Measurements from ENCODE around the gene DEF6. TPM values are rescaled to one million over a fixed set of nuclear protein-coding genes. Genes with fewer than 3 reads are reported as not detected.
"Not testable (repeated sequence)": the region's sequence is repeated elsewhere in the genome, so short reads cannot be mapped to it uniquely, and the experiment has no call there.

The DEF6 gene
- total RNA-seq, 1 donor from 2014 or later: 2.2 TPM

- H3K9me3 Mint-ChIP-seq (ENCODE audit: unreplicated experiment): no peaks in the 10 kb centered on the region
- Histone ChIP-seq H3K9me3 (ENCODE audit: insufficient read depth, low read depth, low read length) (no peaks in the 10 kb centered on the region), H3K4me2 (ENCODE audit: low read length) (peak overlapping the region; percentile 8), H3K27ac (ENCODE audit: low read depth, low read length) (no peak overlapping the region), H3K36me3 (ENCODE audit: insufficient read depth, low read length) (no peaks in the 10 kb centered on the region), H3K4me1 (ENCODE audit: insufficient read depth, low read length) (peaks cover 4% of the 10 kb centered on the region), H3K79me2 (ENCODE audit: insufficient read depth, low read length) (no peaks in the 10 kb centered on the region), H3K27me3 (ENCODE audit: insufficient read depth, low read length) (peaks cover 2% of the 10 kb centered on the region), H3K4me3 (ENCODE audit: insufficient read depth, low read depth, low read length) (no peak overlapping the region), H3K9ac (ENCODE audit: low read length) (peak overlapping the region; percentile 27), H4K20me1 (ENCODE audit: insufficient read depth, low read length) (no peaks in the 10 kb centered on the region), H2AFZ (ENCODE audit: low read depth, low read length) (peak overlapping the region; percentile 29)
- H3K36me3 Mint-ChIP-seq (ENCODE audit: low read depth, unreplicated experiment): no peaks in the 10 kb centered on the region
- TF ChIP-seq EZH2 (IDR thresholded peaks at IDR 0.05; ENCODE audit: insufficient read depth, low read length): no peak
- TF ChIP-seq CTCF (IDR thresholded peaks at IDR 0.05; ENCODE audit: insufficient read depth, low read depth, low read length): no peak
- DNase-seq (ENCODE audit: low read depth) (no peak), FAIRE-seq (no peak)
- peaks cover 8% of the 10 kb centered on the region for H3K4me1 Mint-ChIP-seq (ENCODE audit: low read depth, unreplicated experiment)
- peaks cover 10% of the 10 kb centered on the region for H3K27me3 Mint-ChIP-seq (ENCODE audit: low read depth, unreplicated experiment)
- H3K4me3 Mint-ChIP-seq (ENCODE audit: unreplicated experiment): no peak overlapping the region
- peak overlapping the region; percentile 77 for H3K27ac Mint-ChIP-seq (ENCODE audit: unreplicated experiment)
These were observed 5.1 kb downstream of the DEF6 start for GRCh38 chr6:35302604-35303241.

- Mint-ChIP-seq H3K27me3 (ENCODE audit: low read depth, unreplicated experiment) (peaks cover 12% of the 10 kb centered on the region), H3K4me3 (ENCODE audit: unreplicated experiment) (no peak overlapping the region), H3K9me3 (ENCODE audit: unreplicated experiment) (no peaks in the 10 kb centered on the region), H3K4me1 (ENCODE audit: low read depth, unreplicated experiment) (peaks cover 8% of the 10 kb centered on the region), H3K36me3 (ENCODE audit: low read depth, unreplicated experiment) (no peaks in the 10 kb centered on the region), H3K27ac (ENCODE audit: unreplicated experiment) (no peak overlapping the region)
- H3K4me1 ChIP-seq (ENCODE audit: insufficient read depth, low read length): no peaks in the 10 kb centered on the region
- no peaks in the 10 kb centered on the region for H4K20me1 ChIP-seq (ENCODE audit: insufficient read depth, low read length)
- H3K4me2 ChIP-seq (ENCODE audit: low read length): no peak overlapping the region
- TF ChIP-seq EZH2 (IDR thresholded peaks at IDR 0.05; ENCODE audit: insufficient read depth, low read length) (no peak), CTCF (IDR thresholded peaks at IDR 0.05; ENCODE audit: insufficient read depth, low read depth, low read length) (no peak)
- no peaks in the 10 kb centered on the region for H3K9me3 ChIP-seq (ENCODE audit: insufficient read depth, low read depth, low read length)
- FAIRE-seq: no peak
- no peak overlapping the region for H3K9ac ChIP-seq (ENCODE audit: low read length)
- peaks cover 2% of the 10 kb centered on the region for H3K27me3 ChIP-seq (ENCODE audit: insufficient read depth, low read length)
- H3K4me3 ChIP-seq (ENCODE audit: insufficient read depth, low read depth, low read length): no peak overlapping the region
- H3K27ac ChIP-seq (ENCODE audit: low read depth, low read length): no peak overlapping the region
- no peaks in the 10 kb centered on the region for H3K79me2 ChIP-seq (ENCODE audit: insufficient read depth, low read length)
- no peak overlapping the region for H2AFZ ChIP-seq (ENCODE audit: low read depth, low read length)
- H3K36me3 ChIP-seq (ENCODE audit: insufficient read depth, low read length): no peaks in the 10 kb centered on the region
- no peak for DNase-seq (ENCODE audit: low read depth)
These were observed 6.7 kb downstream of the DEF6 start for GRCh38 chr6:35304299-35304698.

- Histone ChIP-seq H3K9ac (ENCODE audit: low read length) (no peak overlapping the region), H2AFZ (ENCODE audit: low read depth, low read length) (no peak overlapping the region), H4K20me1 (ENCODE audit: insufficient read depth, low read length) (no peaks in the 10 kb centered on the region), H3K36me3 (ENCODE audit: insufficient read depth, low read length) (no peaks in the 10 kb centered on the region), H3K79me2 (ENCODE audit: insufficient read depth, low read length) (no peaks in the 10 kb centered on the region), H3K27ac (ENCODE audit: low read depth, low read length) (no peak overlapping the region), H3K27me3 (ENCODE audit: insufficient read depth, low read length) (peaks cover 2% of the 10 kb centered on the region), H3K4me1 (ENCODE audit: insufficient read depth, low read length) (no peaks in the 10 kb centered on the region), H3K9me3 (ENCODE audit: insufficient read depth, low read depth, low read length) (no peaks in the 10 kb centered on the region), H3K4me2 (ENCODE audit: low read length) (no peak overlapping the region), H3K4me3 (ENCODE audit: insufficient read depth, low read depth, low read length) (no peak overlapping the region)
- no peak overlapping the region for H3K4me3 Mint-ChIP-seq (ENCODE audit: unreplicated experiment)
- no peak for DNase-seq (ENCODE audit: low read depth)
- peaks cover 8% of the 10 kb centered on the region for H3K4me1 Mint-ChIP-seq (ENCODE audit: low read depth, unreplicated experiment)
- H3K27ac Mint-ChIP-seq (ENCODE audit: unreplicated experiment): no peak overlapping the region
- H3K36me3 Mint-ChIP-seq (ENCODE audit: low read depth, unreplicated experiment): no peaks in the 10 kb centered on the region
- FAIRE-seq: no peak
- no peak for TF ChIP-seq CTCF (IDR thresholded peaks at IDR 0.05; ENCODE audit: insufficient read depth, low read depth, low read length)
- no peak for TF ChIP-seq EZH2 (IDR thresholded peaks at IDR 0.05; ENCODE audit: insufficient read depth, low read length)
- peaks cover 15% of the 10 kb centered on the region for H3K27me3 Mint-ChIP-seq (ENCODE audit: low read depth, unreplicated experiment)
- H3K9me3 Mint-ChIP-seq (ENCODE audit: unreplicated experiment): no peaks in the 10 kb centered on the region
These were observed 7.5 kb downstream of the DEF6 start for GRCh38 chr6:35305117-35305516.

GRCh38 chr6:35307138-35307537, 9.5 kb downstream of the DEF6 start:
- not testable (repeated sequence) for H3K36me3 Mint-ChIP-seq (ENCODE audit: low read depth, unreplicated experiment); H3K36me3 ChIP-seq (ENCODE audit: insufficient read depth, low read length); H3K27me3 ChIP-seq (ENCODE audit: insufficient read depth, low read length)

More at GRCh38 chr6:35307138-35307537, 9.5 kb downstream of the DEF6 start:
- H3K9me3 Mint-ChIP-seq (ENCODE audit: unreplicated experiment); H3K9me3 ChIP-seq (ENCODE audit: insufficient read depth, low read depth, low read length); H3K4me2 ChIP-seq (ENCODE audit: low read length); H3K79me2 ChIP-seq (ENCODE audit: insufficient read depth, low read length); H3K4me3 ChIP-seq (ENCODE audit: insufficient read depth, low read depth, low read length); H3K4me1 ChIP-seq (ENCODE audit: insufficient read depth, low read length); FAIRE-seq; DNase-seq (ENCODE audit: low read depth); H3K27ac ChIP-seq (ENCODE audit: low read depth, low read length); H3K4me1 Mint-ChIP-seq (ENCODE audit: low read depth, unreplicated experiment); H3K9ac ChIP-seq (ENCODE audit: low read length); H3K27ac Mint-ChIP-seq (ENCODE audit: unreplicated experiment); H3K4me3 Mint-ChIP-seq (ENCODE audit: unreplicated experiment); H2AFZ ChIP-seq (ENCODE audit: low read depth, low read length); H4K20me1 ChIP-seq (ENCODE audit: insufficient read depth, low read length): not testable (repeated sequence)
- peaks cover 29% of the 10 kb centered on the region for H3K27me3 Mint-ChIP-seq (ENCODE audit: low read depth, unreplicated experiment)
